H1 (cell line): ENCODE data around the gene TRDN.

Experiments
- CTCF ChIP-seq, 3 experiments: IDR thresholded peaks; 1 replicate in 2 of 3; 2 replicates in 1 of 3; pipeline versions ENCODE4 v1.5.1 to v1.6.1; 2011; ENCODE audit warnings: low read length in 3 of 3, mild to moderate bottlenecking in 3 of 3, inconsistent platforms in 2 of 3, low read depth in 1 of 3, moderate library complexity in 1 of 3; ENCODE audit not compliant: insufficient read depth in 1 of 3; ENCODE audit errors: control extremely low read depth in 1 of 3
- EP300 ChIP-seq, 2 experiments: IDR thresholded peaks; 1 replicate in 1 of 2; 2 replicates in 1 of 2; pipeline ENCODE4 v1.6.1; 2011 to 2012; ENCODE audit warnings: low read depth in 2 of 2, low read length in 2 of 2, mild to moderate bottlenecking in 2 of 2, borderline replicate concordance in 1 of 2, inconsistent platforms in 1 of 2, moderate library complexity in 1 of 2
- EZH2 ChIP-seq: fragments of 200-600 bp; sonication (generic); IDR thresholded peaks from 2 replicates; pipeline ENCODE4 v1.7.1; 2012; ENCODE audit warnings: low read depth, mild to moderate bottlenecking, moderate library complexity, low read length, inconsistent platforms; ENCODE audit not compliant: severe bottlenecking
- JUN ChIP-seq: IDR thresholded peaks from 2 replicates; pipeline ENCODE4 v1.6.1; 2011; ENCODE audit warnings: low read depth, mild to moderate bottlenecking, improper control_type of control experiment, low read length
- MAFK ChIP-seq: IDR thresholded peaks from 2 replicates; pipeline ENCODE4 v1.6.1; 2012; ENCODE audit warnings: low read depth, mild to moderate bottlenecking, improper control_type of control experiment, low read length
- MAX ChIP-seq: IDR thresholded peaks from 2 replicates; pipeline ENCODE4 v1.6.1; 2012; ENCODE audit warnings: inconsistent platforms
- POLR2A ChIP-seq, 2 experiments: IDR thresholded peaks; 1 replicate in 1 of 2; 2 replicates in 1 of 2; pipeline ENCODE4 v1.6.1; 2011; ENCODE audit warnings: low read depth in 2 of 2, low read length in 2 of 2, mild to moderate bottlenecking in 2 of 2; ENCODE audit errors: control extremely low read depth in 1 of 2
- RAD21 ChIP-seq, 2 experiments: IDR thresholded peaks in 1 of 2; conservative IDR thresholded peaks in 1 of 2; 2 replicates each; pipeline ENCODE4 v1.6.1; 2011; ENCODE audit warnings: low read depth in 2 of 2, low read length in 2 of 2, improper control_type of control experiment in 1 of 2, inconsistent platforms in 1 of 2, mild to moderate bottlenecking in 1 of 2, moderate library complexity in 1 of 2
- SP1 ChIP-seq: IDR thresholded peaks from 2 replicates; pipeline ENCODE4 v1.6.1; 2011; ENCODE audit warnings: low read depth, low read length
- SRF ChIP-seq: IDR thresholded peaks from 2 replicates; pipeline ENCODE4 v1.6.1; 2011; ENCODE audit warnings: mild to moderate bottlenecking, low read depth, low read length, moderate library complexity
- SUZ12 ChIP-seq: fragments of 200-600 bp; sonication (generic); IDR thresholded peaks from 2 replicates; pipeline ENCODE4 v1.6.1; 2012; ENCODE audit warnings: mild to moderate bottlenecking, inconsistent platforms, low read length, moderate library complexity, mixed read lengths
- TAF7 ChIP-seq: optimal IDR thresholded peaks from 2 replicates; pipeline ENCODE3; 2011; ENCODE audit warnings: low read depth, mild to moderate bottlenecking, inconsistent platforms, low read length, moderate library complexity, borderline replicate concordance

- TF ChIP-seq POLR2A (IDR thresholded peaks at IDR 0.05; ENCODE audit: control extremely low read depth in 1 of 2, low read depth in 2 of 2, low read length in 2 of 2) (no peak), EZH2 (no peak), CTCF (IDR thresholded peaks at IDR 0.05; ENCODE audit: control extremely low read depth in 1 of 3, insufficient read depth in 1 of 3, low read depth in 1 of 3, low read length in 3 of 3) (no peak), TAF7 (no peak), SP1 (no peak), MAX (no peak), EP300 (IDR thresholded peaks at IDR 0.05; ENCODE audit: borderline replicate concordance in 1 of 2, low read depth in 2 of 2, low read length in 2 of 2) (no peak), JUN (no peak), SRF (no peak), RAD21 (IDR thresholded peaks at IDR 0.05 in 1 of 2, conservative IDR thresholded peaks at IDR 0.05 in 1 of 2; ENCODE audit: low read depth in 2 of 2, low read length in 2 of 2) (no peak), SUZ12 (no peak), MAFK (no peak)
Measured at GRCh38 chr6:123489589-123489988, 147.2 kb downstream of the TRDN start.
